RKO (cell line): ENCODE results near the gene TRANK1.

Source experiments
- DNase-seq: peaks from one replicate; pipeline ENCODE4 v3.0.0-alpha.2; 2016; ENCODE audit warnings: low spot score

Gene TRANK1

GRCh38 chr3:36843065-36844051 is 101.5 kb downstream of the TRANK1 start:
- DNase-seq = peak; percentile 8

- DNase-seq = no peak
Measured at GRCh38 chr3:36842275-36842674, 102.6 kb downstream of the TRANK1 start.

- DNase-seq = no peak
Measured at GRCh38 chr3:36840453-36840921, 104.4 kb downstream of the TRANK1 start.

- DNase-seq = no peak
Measured at GRCh38 chr3:36837089-36837488, 107.8 kb downstream of the TRANK1 start.

GRCh38 chr3:36833160-36833814 is 111.6 kb downstream of the TRANK1 start:
- no peak for DNase-seq

GRCh38 chr3:36832406-36832805 is 112.4 kb downstream of the TRANK1 start:
- no peak for DNase-seq

GRCh38 chr3:36827133-36827532 is 117.7 kb downstream of the TRANK1 start:
- DNase-seq = peak; percentile 55

GRCh38 chr3:36826240-36826639 is 118.6 kb downstream of the TRANK1 start:
- DNase-seq = no peak

- no peak for DNase-seq
Measured at GRCh38 chr3:36824443-36824842, 120.4 kb downstream of the TRANK1 start.

- DNase-seq = no peak
Measured at GRCh38 chr3:36823806-36824205, 121.0 kb downstream of the TRANK1 start.

- DNase-seq = no peak
Measured at GRCh38 chr3:36820083-36820482, 124.8 kb downstream of the TRANK1 start.

GRCh38 chr3:36817806-36818533 is 126.9 kb downstream of the TRANK1 start:
- no peak for DNase-seq

GRCh38 chr3:36815375-36815774 is 129.5 kb downstream of the TRANK1 start:
- no peak for DNase-seq

GRCh38 chr3:36814776-36815175 is 130.1 kb downstream of the TRANK1 start:
- DNase-seq = no peak

GRCh38 chr3:36814066-36814717 is 130.7 kb downstream of the TRANK1 start:
- no peak for DNase-seq

- DNase-seq = no peak
Measured at GRCh38 chr3:36813305-36813704, 131.5 kb downstream of the TRANK1 start.

GRCh38 chr3:36812240-36812639 is 132.6 kb downstream of the TRANK1 start:
- DNase-seq = no peak

- no peak for DNase-seq
Measured at GRCh38 chr3:36811768-36812167, 133.1 kb downstream of the TRANK1 start.

- DNase-seq = no peak
Measured at GRCh38 chr3:36804295-36805055, 140.4 kb downstream of the TRANK1 start.

- no peak for DNase-seq
Measured at GRCh38 chr3:36803091-36803791, 141.6 kb downstream of the TRANK1 start.
